HG03039 (cell line): ENCODE measurements around the gene ARHGAP6.
"Not testable (repeated sequence)": the region's sequence is repeated elsewhere in the genome, so short reads cannot be mapped to it uniquely, and the experiment has no call there.

Experiments used
- ATAC-seq: cut with Tn5 transposase; IDR thresholded peaks from one replicate; pipeline ENCODE4 v1.9.1; 2021; ENCODE audit warnings: mild to moderate bottlenecking, moderate library complexity; ENCODE audit not compliant: unreplicated experiment

Gene ARHGAP6

DNA sequence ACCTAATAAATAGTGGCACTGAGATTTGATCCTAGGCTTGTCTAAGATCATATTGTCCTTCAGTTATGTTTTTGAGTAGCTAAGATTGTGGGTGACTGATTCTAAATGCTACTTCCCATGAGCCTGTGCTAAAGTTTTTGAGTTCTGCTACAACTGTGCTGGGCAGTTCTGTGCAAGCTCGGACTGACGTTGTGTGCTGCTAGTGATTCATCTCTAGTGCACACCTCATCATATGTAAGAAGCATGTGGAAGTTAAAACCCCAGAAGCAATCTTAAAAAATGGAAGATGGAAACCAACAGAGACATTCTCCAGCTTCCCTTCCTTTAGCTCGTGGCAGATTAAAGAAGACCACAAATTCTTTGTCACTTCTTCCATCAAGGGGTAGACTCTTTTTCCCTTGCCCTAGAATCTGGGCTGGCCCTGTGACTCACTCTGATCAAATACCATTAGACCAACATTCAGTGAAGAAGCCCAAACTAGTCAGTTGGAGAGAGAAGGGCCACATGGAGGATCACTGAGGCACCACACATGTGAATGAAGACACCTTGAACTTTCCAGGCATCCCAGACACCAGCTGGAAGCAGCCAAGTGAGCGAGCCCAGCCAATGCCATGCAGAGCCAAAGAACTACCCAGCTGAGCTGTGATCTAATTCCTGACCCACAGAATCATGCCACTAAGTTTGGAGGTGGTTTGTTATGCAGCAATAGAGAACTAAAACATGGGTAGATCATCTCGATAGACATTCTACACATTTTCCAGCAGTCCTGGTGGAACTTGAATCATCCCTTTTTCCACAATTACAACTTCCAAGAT lies 16.8 kb downstream of the ARHGAP6 start:
- ATAC-seq = no peak

GRCh38 chrX:11647138-11647537 lies 18.6 kb downstream of the ARHGAP6 start:
- ATAC-seq = no peak

GRCh38 chrX:11641349-11642065 lies 24.2 kb downstream of the ARHGAP6 start:
- no peak for ATAC-seq

- no peak for ATAC-seq
Observed at GRCh38 chrX:11640089-11640488, 25.6 kb downstream of the ARHGAP6 start.

DNA sequence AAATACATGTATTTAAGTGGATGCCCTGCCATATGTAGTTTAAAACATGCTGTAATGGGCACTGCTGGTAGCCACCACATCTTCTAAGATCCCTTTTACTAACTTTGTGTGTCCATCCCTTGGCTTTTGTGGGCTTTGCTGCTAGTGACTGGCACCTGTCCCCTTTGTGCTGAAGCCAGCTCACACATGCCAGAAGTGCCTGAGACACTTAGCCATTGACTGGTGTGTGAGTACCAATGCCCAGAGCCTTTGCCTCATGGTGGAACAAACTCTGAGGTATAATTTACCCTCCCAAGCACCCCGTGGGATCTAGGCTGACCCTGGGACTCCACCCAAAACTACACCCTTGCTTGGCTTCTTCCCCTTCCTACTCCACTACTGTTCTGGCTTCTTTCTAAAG lies 33.0 kb downstream of the ARHGAP6 start:
- no peak for ATAC-seq

DNA sequence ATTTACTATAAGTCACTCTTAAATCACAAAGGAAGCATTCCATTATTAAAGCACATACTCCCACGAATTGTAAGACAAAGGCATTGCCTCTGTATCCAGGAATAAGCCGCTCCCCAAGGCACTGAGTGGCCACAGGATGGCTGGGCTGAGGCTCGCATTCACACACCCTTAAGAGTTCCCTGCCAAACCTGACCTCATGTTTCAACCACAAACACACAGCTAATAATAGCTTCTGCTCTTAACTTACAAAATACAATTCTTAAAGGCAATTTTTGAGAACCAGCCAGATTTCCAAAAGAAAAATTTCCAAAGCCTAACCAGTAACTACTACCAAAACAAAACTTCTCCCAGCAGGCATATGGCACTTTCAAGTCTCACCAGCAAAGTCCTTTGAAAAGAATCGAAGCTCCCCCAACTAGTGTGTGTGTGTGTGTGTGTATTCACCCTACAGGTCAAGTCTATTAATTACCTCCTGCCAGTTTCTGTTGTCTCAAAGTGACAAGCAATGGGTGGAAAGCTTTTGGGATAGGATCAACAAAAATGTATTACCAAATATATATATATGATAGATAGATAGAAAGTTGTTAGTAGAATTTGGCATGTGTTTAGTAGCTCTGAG lies 36.0 kb downstream of the ARHGAP6 start:
- no peak for ATAC-seq

- ATAC-seq = no peak
Observed at GRCh38 chrX:11628399-11628798, 37.3 kb downstream of the ARHGAP6 start.

DNA sequence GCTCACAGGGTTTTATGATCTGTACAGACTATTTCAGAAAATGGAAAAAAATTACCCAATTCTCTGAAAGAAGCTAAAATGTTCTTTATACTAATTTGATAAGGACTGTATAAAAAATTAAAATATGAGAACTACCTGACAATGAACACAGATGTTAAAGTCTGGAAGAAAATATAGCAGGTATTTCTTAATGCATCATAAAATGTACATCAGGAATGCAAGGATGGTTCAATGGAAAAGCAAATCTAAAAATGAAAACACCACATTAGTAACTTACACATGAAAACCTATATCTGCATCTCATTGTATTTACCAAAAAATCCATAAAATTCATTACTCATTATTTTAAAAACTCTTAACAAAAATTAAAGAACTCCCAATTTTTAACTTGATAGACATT lies 39.4 kb downstream of the ARHGAP6 start:
- ATAC-seq = no peak

GRCh38 chrX:11619441-11619840 lies 46.3 kb downstream of the ARHGAP6 start:
- ATAC-seq = no peak

DNA sequence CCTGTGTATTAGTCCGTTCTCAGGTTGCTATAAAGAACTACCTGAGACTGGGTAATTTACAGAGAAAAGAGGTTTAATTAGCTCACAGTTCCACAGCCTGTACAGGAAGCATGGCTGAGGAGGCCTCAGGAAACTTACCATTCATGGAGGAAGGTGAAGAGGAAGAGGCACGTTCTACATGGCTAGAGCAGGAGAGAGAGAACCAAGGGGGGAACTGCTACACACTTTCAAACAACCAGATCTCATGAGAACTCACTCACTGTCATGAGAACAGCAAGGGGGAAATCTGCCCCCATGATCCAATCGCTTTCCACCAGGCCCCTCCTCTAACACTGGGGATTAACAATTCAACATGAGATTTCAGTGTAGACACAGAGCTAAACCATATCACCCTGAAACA lies 51.5 kb downstream of the ARHGAP6 start:
- not testable (repeated sequence) for ATAC-seq

DNA sequence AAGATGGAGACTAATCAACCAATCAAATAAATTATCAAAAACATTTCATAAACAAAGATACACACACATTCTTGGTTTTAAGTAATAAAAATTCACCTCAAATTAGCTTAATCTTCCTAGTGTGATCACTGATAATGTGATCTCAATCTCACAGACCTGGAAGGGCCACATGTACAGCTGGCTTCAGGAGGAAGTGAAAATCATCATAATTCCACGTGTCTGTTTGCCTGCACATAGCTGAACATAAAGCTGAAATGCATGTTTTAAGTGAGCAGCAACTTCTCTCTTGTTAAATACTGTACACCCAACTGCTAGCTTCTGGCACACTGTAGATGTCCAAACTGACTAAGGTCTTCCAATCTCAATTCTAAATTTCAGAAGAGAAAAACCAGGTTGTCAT lies 53.8 kb downstream of the ARHGAP6 start:
- ATAC-seq = no peak

GRCh38 chrX:11611161-11611560 lies 54.6 kb downstream of the ARHGAP6 start:
- ATAC-seq = no peak

DNA sequence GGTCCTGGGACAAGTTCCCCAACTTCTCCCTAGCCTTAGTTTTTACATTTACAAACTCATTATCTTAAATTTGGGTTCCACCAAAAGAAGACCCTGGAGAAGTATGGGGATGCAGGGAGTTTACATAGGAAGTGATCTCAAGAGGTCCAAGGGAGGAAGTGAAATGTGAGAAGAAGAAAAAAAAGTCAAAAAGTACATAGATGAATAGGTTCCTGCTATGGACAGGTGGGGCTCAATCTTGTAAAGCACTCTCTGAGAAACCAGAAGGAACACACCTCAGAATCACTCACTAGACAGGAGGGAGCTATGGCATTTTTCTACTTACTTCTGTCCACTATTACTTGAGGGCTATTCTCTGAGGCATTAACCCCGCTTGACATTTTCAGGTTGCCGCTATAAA lies 56.6 kb downstream of the ARHGAP6 start:
- ATAC-seq = no peak

DNA sequence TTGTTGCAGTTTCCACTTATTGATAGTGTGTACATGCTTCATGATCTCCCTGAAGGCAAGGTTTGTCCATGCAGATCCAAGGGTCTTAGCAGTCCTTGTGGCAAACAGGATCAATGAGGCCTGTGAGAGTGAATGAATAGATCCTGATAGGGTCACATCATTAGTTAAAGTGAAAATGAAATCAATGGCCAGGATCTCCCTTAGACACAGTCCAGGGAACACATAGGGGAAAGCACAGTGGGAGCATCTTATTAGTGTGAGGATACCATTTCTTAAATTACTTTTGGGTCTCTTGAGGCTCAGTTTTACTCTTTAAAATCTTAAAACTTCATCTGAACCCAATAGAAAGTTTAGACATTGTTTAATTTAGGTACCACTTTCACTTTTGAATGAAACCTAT lies 59.3 kb downstream of the ARHGAP6 start:
- no peak for ATAC-seq

- ATAC-seq = no peak
Observed at GRCh38 chrX:11600578-11600977, 65.1 kb downstream of the ARHGAP6 start.

DNA sequence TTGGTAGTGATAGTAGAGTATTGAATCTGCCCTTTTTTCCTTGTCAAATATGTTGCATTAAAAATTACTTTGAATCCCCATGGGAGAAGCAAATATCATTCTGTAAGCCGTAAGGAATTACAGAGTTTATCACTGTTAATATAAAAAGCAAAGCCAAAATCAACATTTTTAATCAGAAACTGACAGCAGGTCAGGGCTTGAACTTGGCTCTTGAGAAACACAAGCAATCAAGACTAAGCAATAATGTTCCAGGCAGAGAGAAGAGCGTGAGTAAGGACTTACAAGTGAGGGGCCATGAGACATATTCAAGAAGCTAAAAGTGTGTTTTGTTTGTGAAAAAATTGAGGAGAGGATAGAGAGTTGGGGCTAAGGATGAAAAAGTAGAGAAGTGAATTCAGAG lies 68.2 kb downstream of the ARHGAP6 start:
- ATAC-seq = no peak

GRCh38 chrX:11591723-11592346 lies 73.9 kb downstream of the ARHGAP6 start:
- no peak for ATAC-seq

DNA sequence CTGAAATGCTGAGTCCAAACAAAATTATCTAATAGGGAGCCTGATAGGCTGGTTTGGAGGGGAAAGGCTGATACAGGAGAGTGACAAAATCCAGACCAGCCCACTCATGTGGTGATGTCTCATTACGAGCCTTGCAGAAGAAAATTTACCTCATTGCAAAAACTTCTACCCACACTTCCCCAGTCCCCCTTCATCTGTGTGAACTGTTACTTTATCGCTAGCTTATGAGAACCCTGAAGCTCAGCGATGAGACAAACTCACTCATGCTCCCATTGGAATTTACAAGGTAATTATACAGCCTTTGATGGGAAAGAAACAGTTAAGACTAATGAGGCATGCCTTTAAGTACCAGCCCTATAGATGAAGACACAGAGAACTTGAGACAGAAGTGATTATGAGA lies 76.1 kb downstream of the ARHGAP6 start:
- ATAC-seq = no peak

DNA sequence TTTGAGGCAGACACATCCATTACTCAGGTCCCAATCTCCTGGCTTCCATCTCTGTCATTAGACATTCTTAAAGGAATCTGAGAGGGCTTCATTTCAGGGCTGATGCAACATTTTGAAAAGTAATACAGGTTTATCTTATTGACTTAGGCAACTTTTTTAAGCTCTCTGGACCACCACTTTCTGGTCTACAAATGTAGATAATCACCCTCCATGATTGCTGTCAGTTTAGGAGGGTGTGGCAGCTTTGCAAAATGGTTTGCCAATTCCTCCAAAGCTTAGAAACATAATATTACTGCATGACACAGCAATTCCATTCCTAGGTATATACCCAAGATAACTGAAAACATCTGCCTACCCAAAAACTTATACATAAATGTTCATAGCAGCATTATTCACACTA lies 77.6 kb downstream of the ARHGAP6 start:
- ATAC-seq = no peak

GRCh38 chrX:11585174-11585573 lies 80.5 kb downstream of the ARHGAP6 start:
- ATAC-seq = no peak

GRCh38 chrX:11580789-11581188 lies 84.9 kb downstream of the ARHGAP6 start:
- ATAC-seq = no peak
